HEK293 (cell line): ENCODE results near the gene MARCO.

ENCODE experiments used
- CTCF ChIA-PET: fragments of 350-600 bp; formaldehyde crosslinking; extraction: SDS; loops from one replicate; lab custom pipeline; 2021; ENCODE audit warnings: antibody characterized with exemption; lab: Yijun Ruan, JAX
- POLR2A ChIA-PET: fragments of 300-600 bp; formaldehyde crosslinking; extraction: SDS; loops from one replicate; lab custom pipeline; 2020; ENCODE audit warnings: antibody characterized with exemption, inconsistent platforms; lab: Yijun Ruan, JAX
- H3K27ac ChIP-seq: fragments of 200-500 bp; sonication (Bioruptor generic); 2 replicates; pipeline ENCODE4 v1.5.1; 2014; ENCODE audit warnings: low read depth, low read length, control low read depth, inconsistent platforms; ENCODE audit errors: extremely low read depth
- H3K36me3 ChIP-seq, 2 experiments: fragments of 200-500 bp in 1 of 2; sonication (Bioruptor generic) in 1 of 2; 1 replicate in 1 of 2; 2 replicates in 1 of 2; pipeline ENCODE4 v1.5.1; 2014 to 2017; ENCODE audit warnings: inconsistent platforms in 2 of 2, low read length in 2 of 2; ENCODE audit not compliant: control insufficient read depth in 2 of 2, insufficient read depth in 1 of 2
- H3K4me1 ChIP-seq: fragments of 200-500 bp; sonication (Bioruptor generic); 2 replicates; pipeline ENCODE4 v1.5.1; 2014; ENCODE audit warnings: mild to moderate bottlenecking, low read length, inconsistent platforms; ENCODE audit not compliant: control insufficient read depth, insufficient read depth
- H3K4me3 ChIP-seq: 2 replicates; pipeline ENCODE4 v1.5.1; 2011; ENCODE audit warnings: low read depth, mild to moderate bottlenecking, control low read depth, low read length, moderate library complexity
- H3K9me3 ChIP-seq: fragments of 200-500 bp; sonication (Bioruptor generic); 2 replicates; pipeline ENCODE4 v1.5.1; 2014; ENCODE audit warnings: low read depth, low read length, inconsistent platforms; ENCODE audit not compliant: control insufficient read depth, insufficient read depth
- EGR2 ChIP-seq: fragments of 450-650 bp; formaldehyde crosslinking; IDR thresholded peaks from 2 replicates; pipeline ENCODE4 v1.5.1; 2016; ENCODE audit warnings: low read depth, missing biosample characterization, missing genetic modification characterization
- GFI1B ChIP-seq: fragments of 450-650 bp; formaldehyde crosslinking; IDR thresholded peaks from 2 replicates; pipeline ENCODE4 v1.5.1; 2016; ENCODE audit warnings: missing biosample characterization, missing genetic modification characterization
- KLF8 ChIP-seq: fragments of 450-650 bp; formaldehyde crosslinking; IDR thresholded peaks from 2 replicates; pipeline ENCODE4 v1.5.1; 2016; ENCODE audit warnings: missing biosample characterization, missing genetic modification characterization
- KLF9 ChIP-seq: fragments of 450-650 bp; formaldehyde crosslinking; IDR thresholded peaks from 2 replicates; pipeline ENCODE4 v1.5.1; 2016; ENCODE audit warnings: missing biosample characterization, missing genetic modification characterization, low read depth
- OSR2 ChIP-seq: fragments of 450-650 bp; formaldehyde crosslinking; IDR thresholded peaks from 2 replicates; pipeline ENCODE4 v1.5.1; 2016; ENCODE audit warnings: missing biosample characterization, missing genetic modification characterization
- REPIN1 ChIP-seq: fragments of 450-650 bp; formaldehyde crosslinking; IDR thresholded peaks from 2 replicates; pipeline ENCODE4 v1.5.1; 2017; ENCODE audit warnings: missing biosample characterization, missing genetic modification characterization, low read depth
- ZBTB48 ChIP-seq: fragments of 450-650 bp; formaldehyde crosslinking; IDR thresholded peaks from 2 replicates; pipeline ENCODE4 v1.5.1; 2016; ENCODE audit warnings: missing biosample characterization, missing genetic modification characterization
- ZFHX2 ChIP-seq: fragments of 450-650 bp; formaldehyde crosslinking; conservative IDR thresholded peaks from 2 replicates; pipeline ENCODE4 v1.5.1; 2016; ENCODE audit warnings: missing biosample characterization, missing genetic modification characterization
- ZNF112 ChIP-seq: fragments of 450-650 bp; formaldehyde crosslinking; IDR thresholded peaks from 2 replicates; pipeline ENCODE4 v1.5.0; 2017; ENCODE audit warnings: missing biosample characterization, missing genetic modification characterization
- ZNF121 ChIP-seq: fragments of 450-650 bp; formaldehyde crosslinking; IDR thresholded peaks from 2 replicates; pipeline ENCODE4 v1.5.1; 2016; ENCODE audit warnings: missing biosample characterization, missing genetic modification characterization
- ZNF174 ChIP-seq: fragments of 450-650 bp; formaldehyde crosslinking; IDR thresholded peaks from 2 replicates; pipeline ENCODE4 v1.5.0; 2017; ENCODE audit warnings: missing biosample characterization, mild to moderate bottlenecking, missing genetic modification characterization
- ZNF184 ChIP-seq: fragments of 450-650 bp; IDR thresholded peaks from 2 replicates; pipeline ENCODE4 v1.5.1; 2018; ENCODE audit warnings: missing biosample characterization, mild to moderate bottlenecking, missing genetic modification characterization
- ZNF350 ChIP-seq: fragments of 450-650 bp; formaldehyde crosslinking; IDR thresholded peaks from 2 replicates; pipeline ENCODE4 v1.5.0; 2017; ENCODE audit warnings: missing biosample characterization, mild to moderate bottlenecking, missing genetic modification characterization
- ZNF449 ChIP-seq: fragments of 450-650 bp; formaldehyde crosslinking; IDR thresholded peaks from 2 replicates; pipeline ENCODE4 v1.5.1; 2017; ENCODE audit warnings: missing biosample characterization, mild to moderate bottlenecking, missing genetic modification characterization, moderate library complexity
- ZNF473 ChIP-seq: fragments of 450-650 bp; formaldehyde crosslinking; IDR thresholded peaks from 2 replicates; pipeline ENCODE4 v1.5.1; 2017; ENCODE audit warnings: missing biosample characterization, missing genetic modification characterization
- ZNF488 ChIP-seq: fragments of 450-650 bp; formaldehyde crosslinking; IDR thresholded peaks from 2 replicates; pipeline ENCODE4 v1.5.1; 2016; ENCODE audit warnings: missing biosample characterization, missing genetic modification characterization
- ZNF514 ChIP-seq: fragments of 450-650 bp; formaldehyde crosslinking; IDR thresholded peaks from 2 replicates; pipeline ENCODE4 v1.5.1; 2016; ENCODE audit warnings: missing biosample characterization, missing genetic modification characterization
- ZNF529 ChIP-seq: fragments of 450-650 bp; formaldehyde crosslinking; IDR thresholded peaks from 2 replicates; pipeline ENCODE4 v1.5.1; 2017; ENCODE audit warnings: missing genetic modification characterization, missing biosample characterization; ENCODE audit not compliant: insufficient replicate concordance
- ZNF558 ChIP-seq: fragments of 450-650 bp; formaldehyde crosslinking; IDR thresholded peaks from 2 replicates; pipeline ENCODE4 v1.5.1; 2016; ENCODE audit warnings: missing biosample characterization, missing genetic modification characterization
- ZNF658 ChIP-seq: fragments of 450-650 bp; formaldehyde crosslinking; IDR thresholded peaks from 2 replicates; pipeline ENCODE4; 2016; ENCODE audit warnings: missing biosample characterization, missing genetic modification characterization
- ZNF707 ChIP-seq: fragments of 450-650 bp; formaldehyde crosslinking; IDR thresholded peaks from 2 replicates; pipeline ENCODE4 v1.5.1; 2016; ENCODE audit warnings: missing biosample characterization, missing genetic modification characterization

MARCO gene

GRCh38 chr2:118911936-118912335 is 30.1 kb upstream of the MARCO start:
- Histone ChIP-seq H3K4me1 (no peaks in the 10 kb centered on the region), H3K4me3 (no peak overlapping the region), H3K9me3 (no peaks in the 10 kb centered on the region), H3K36me3 (no peaks in the 10 kb centered on the region), H3K27ac (no peak overlapping the region)
- POLR2A ChIA-PET: no interaction called here
- TF ChIP-seq ZNF558 (tag by site-specific recombination) (no peak), ZNF488 (tag by site-specific recombination) (no peak), ZNF112 (tag by site-specific recombination) (no peak), KLF8 (tag by site-specific recombination) (no peak), ZNF473 (tag by site-specific recombination) (no peak), EGR2 (tag by site-specific recombination) (no peak), ZFHX2 (no peak), ZNF184 (tag by site-specific recombination) (no peak), GFI1B (tag by site-specific recombination) (no peak), ZNF658 (tag by site-specific recombination) (no peak)
- CTCF ChIA-PET: interaction anchor here (2.0 kb wide), 1 partner anchor 30 kb away, joined by 13 read pairs; no protein-coding TSS in a partner anchor

- no peaks in the 10 kb centered on the region for H3K9me3 ChIP-seq
- no peak overlapping the region for H3K27ac ChIP-seq
- ChIA-PET CTCF (interaction anchor here (0.7 to 2.0 kb wide), 2 partner anchors 31 to 40 kb away, joined by 3 to 13 read pairs; no protein-coding TSS in a partner anchor), POLR2A (interaction anchor here (0.6 kb wide), 1 partner anchor 19 kb away, joined by 3 read pairs; no protein-coding TSS in a partner anchor)
- no peaks in the 10 kb centered on the region for H3K4me1 ChIP-seq
- H3K36me3 ChIP-seq: no peaks in the 10 kb centered on the region
- TF ChIP-seq ZNF121: no peak
- TF ChIP-seq, all 188 proteins: peak for 0
- no peak overlapping the region for H3K4me3 ChIP-seq
Measured at GRCh38 chr2:118913131-118913802, 28.7 kb upstream of the MARCO start.

GRCh38 chr2:118913803-118914645 is 28.0 kb upstream of the MARCO start:
- POLR2A ChIA-PET: no interaction called here
- Histone ChIP-seq H3K4me1 (no peaks in the 10 kb centered on the region), H3K9me3 (no peaks in the 10 kb centered on the region), H3K4me3 (no peak overlapping the region), H3K27ac (no peak overlapping the region), H3K36me3 (no peaks in the 10 kb centered on the region)
- CTCF ChIA-PET: interaction anchor here (0.6 to 2.0 kb wide), 5 partner anchors 30 to 867 kb away, joined by 3 to 13 read pairs (median 3); no protein-coding TSS in a partner anchor
- TF ChIP-seq OSR2 (tag by site-specific recombination) (no peak), ZBTB48 (tag by site-specific recombination) (no peak), KLF9 (no peak)

GRCh38 chr2:118914721-118915453 is 27.1 kb upstream of the MARCO start:
- ChIA-PET CTCF (interaction anchor here (0.6 to 1.1 kb wide), 3 partner anchors 31 to 868 kb away, joined by 3 read pairs; no protein-coding TSS in a partner anchor), POLR2A (no interaction called here)
- Histone ChIP-seq H3K9me3 (no peaks in the 10 kb centered on the region), H3K4me3 (no peak overlapping the region), H3K4me1 (no peaks in the 10 kb centered on the region), H3K27ac (no peak overlapping the region), H3K36me3 (no peaks in the 10 kb centered on the region)
- TF ChIP-seq ZNF174 (no peak), ZNF121 (no peak), ZNF707 (no peak), REPIN1 (tag by site-specific recombination) (no peak), ZNF350 (tag by site-specific recombination) (no peak), ZNF449 (tag by site-specific recombination) (no peak), ZNF514 (tag by site-specific recombination) (no peak), ZNF529 (tag by site-specific recombination) (no peak)
